ENCODE measurements around the gene NRAS. TPM values are rescaled to one million over a fixed set of nuclear protein-coding genes. Genes with fewer than 3 reads are reported as not detected.

Gene NRAS
- total RNA-seq, 1 donor from 2014 or later, result 42.4 TPM

- DNase-seq, result no peak
Measured at GRCh38 chr1:114676115-114676514, 40.5 kb downstream of the NRAS start.

GRCh38 chr1:114671939-114672275 lies 44.7 kb downstream of the NRAS start:
- DNase-seq, result no peak

- peak; percentile 18 for DNase-seq
Measured at GRCh38 chr1:114671011-114671938, 45.3 kb downstream of the NRAS start.

- peak; percentile 95 for DNase-seq
Measured at GRCh38 chr1:114670083-114671010, 46.2 kb downstream of the NRAS start.

GRCh38 chr1:114669562-114670082 lies 46.9 kb downstream of the NRAS start, which contains the start of gene DENND2C:
DENND2C (minus strand) TSS chr1:114670049; CDS start chr1:114625984, 44,065 bp downstream.
- no peak for DNase-seq

- peak; percentile 20 for DNase-seq
Measured at GRCh38 chr1:114668784-114669561, 47.6 kb downstream of the NRAS start.

- no peak for DNase-seq
Measured at GRCh38 chr1:114668373-114668772, 48.2 kb downstream of the NRAS start.

GRCh38 chr1:114666954-114667353 lies 49.6 kb downstream of the NRAS start:
- no peak for DNase-seq

GRCh38 chr1:114660238-114660637 lies 56.3 kb downstream of the NRAS start:
- DNase-seq, result no peak

Small RNA genes lying within 50 kb of the gene (small RNA-seq; reads per million reads assigned to genes)
- gene RN7SL432P (ENCODE audit: low replicate concordance), result not detected
- not detected for gene RNY1P13 (ENCODE audit: low replicate concordance)

Other genes with a start within 250 kb of the NRAS start
- gene TRIM33, start 205.6 kb downstream of the NRAS start, total RNA-seq, result 49.9 TPM
- 28.6 TPM for gene BCAS2, start 135.2 kb downstream of the NRAS start, total RNA-seq
- 12.3 TPM for gene DENND2C, start 46.7 kb downstream of the NRAS start, total RNA-seq
- 31.1 TPM for gene AMPD1, start 21.2 kb downstream of the NRAS start, total RNA-seq
- 517 TPM for gene CSDE1, start 41.2 kb upstream of the NRAS start, total RNA-seq
- gene SIKE1, start 63.9 kb upstream of the NRAS start, total RNA-seq, result 47.1 TPM
- gene SYCP1, start 138.1 kb upstream of the NRAS start, total RNA-seq, result not detected

All from tongue (tissue), 3 donors.